SH-SY5Y (cell line): Measurements from ENCODE around the gene NR4A2.

Experiments
- GATA2 ChIP-seq: IDR thresholded peaks from 2 replicates; pipeline ENCODE4 v1.6.1; 2011; ENCODE audit warnings: mild to moderate bottlenecking, low read depth, low read length
- GATA3 ChIP-seq: IDR thresholded peaks from 2 replicates; pipeline ENCODE4 v1.6.1; 2011; ENCODE audit warnings: low read depth, mild to moderate bottlenecking, low read length, moderate library complexity

DNA sequence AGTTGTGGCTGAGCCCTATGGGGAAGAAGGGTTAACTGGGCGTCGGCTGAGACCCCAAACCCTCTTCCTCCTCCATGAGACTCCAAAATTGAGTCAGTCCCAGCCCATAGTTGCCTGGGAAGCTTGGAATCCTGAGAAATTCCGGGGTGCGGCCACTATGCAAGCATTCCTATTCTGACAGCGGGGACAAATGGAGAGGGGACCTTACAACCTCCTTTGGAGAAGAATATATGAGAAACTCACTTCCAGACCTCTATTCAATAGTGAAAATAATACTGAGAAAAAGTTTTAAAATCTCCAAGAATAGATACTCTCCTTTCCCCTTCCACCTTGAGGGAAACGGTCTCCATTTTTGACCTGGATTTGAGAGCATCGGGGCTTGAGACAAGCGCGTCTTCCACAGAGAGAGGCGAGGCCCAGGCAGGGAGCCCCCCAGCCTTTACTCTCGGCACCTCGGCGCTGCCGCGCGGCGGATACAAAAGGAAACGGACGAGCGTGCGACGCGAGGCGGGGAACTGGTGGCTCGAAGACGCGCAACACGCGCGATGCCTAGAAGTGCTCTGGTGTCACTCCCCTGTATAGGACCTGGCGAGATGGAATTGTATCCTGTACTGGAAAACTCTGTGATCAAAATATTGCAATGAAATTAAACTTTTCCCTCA lies 11.1 kb downstream of the NR4A2 start:
- TF ChIP-seq GATA3 = no peak
- TF ChIP-seq GATA2 = no peak
